Testis (tissue), 2 donors: ENCODE results near the gene IL12RB2.

ENCODE experiments used
- CTCF ChIP-seq, 3 experiments: fragments of 450-650 bp in 2 of 3; fragments of 200-600 bp in 1 of 3; sonication (generic) in 1 of 3; IDR thresholded peaks; one replicate each; pipeline ENCODE4 v1.5.1; 2016 to 2019; ENCODE audit warnings: antibody characterized with exemption in 3 of 3, mild to moderate bottlenecking in 2 of 3, moderate library complexity in 1 of 3
- POLR2A ChIP-seq: fragments of 450-650 bp; IDR thresholded peaks from one replicate; pipeline ENCODE4 v1.6.1; 2017; ENCODE audit warnings: antibody characterized with exemption, mild to moderate bottlenecking, moderate library complexity

GRCh38 chr1:67299296-67299695, 8.4 kb upstream of the IL12RB2 start:
- TF ChIP-seq CTCF (IDR thresholded peaks at IDR 0.05) (no peak), POLR2A (no peak)
